ENCODE data around the gene ELFN2.

The ELFN2 gene

DNA sequence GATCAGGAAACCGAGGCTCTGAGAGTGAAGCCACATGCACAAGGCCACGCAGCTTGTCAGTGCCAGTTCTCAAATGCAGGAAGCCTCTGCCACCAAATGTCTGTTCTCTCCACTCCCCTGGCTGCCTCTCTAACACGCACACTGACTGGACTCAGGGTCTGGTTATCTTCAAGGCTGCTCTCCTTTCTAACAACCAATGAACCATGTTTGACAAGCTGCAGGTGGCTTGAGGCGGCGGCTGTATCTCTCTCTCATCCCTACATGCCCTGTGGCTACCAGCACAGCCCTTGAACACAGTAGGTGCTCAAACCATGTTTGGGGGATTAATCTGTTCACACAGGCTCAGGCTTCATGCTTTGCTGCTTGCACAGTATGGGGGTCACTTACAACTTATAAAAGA is 35.2 kb upstream of the ELFN2 start:
- no peak for DNase-seq (ENCODE audit: extremely low read depth, low read depth)
- H3K4me3 ChIP-seq (replicated peaks; ENCODE audit: low read depth, low read length): no peak overlapping the region
- TF ChIP-seq, protein P1, sequence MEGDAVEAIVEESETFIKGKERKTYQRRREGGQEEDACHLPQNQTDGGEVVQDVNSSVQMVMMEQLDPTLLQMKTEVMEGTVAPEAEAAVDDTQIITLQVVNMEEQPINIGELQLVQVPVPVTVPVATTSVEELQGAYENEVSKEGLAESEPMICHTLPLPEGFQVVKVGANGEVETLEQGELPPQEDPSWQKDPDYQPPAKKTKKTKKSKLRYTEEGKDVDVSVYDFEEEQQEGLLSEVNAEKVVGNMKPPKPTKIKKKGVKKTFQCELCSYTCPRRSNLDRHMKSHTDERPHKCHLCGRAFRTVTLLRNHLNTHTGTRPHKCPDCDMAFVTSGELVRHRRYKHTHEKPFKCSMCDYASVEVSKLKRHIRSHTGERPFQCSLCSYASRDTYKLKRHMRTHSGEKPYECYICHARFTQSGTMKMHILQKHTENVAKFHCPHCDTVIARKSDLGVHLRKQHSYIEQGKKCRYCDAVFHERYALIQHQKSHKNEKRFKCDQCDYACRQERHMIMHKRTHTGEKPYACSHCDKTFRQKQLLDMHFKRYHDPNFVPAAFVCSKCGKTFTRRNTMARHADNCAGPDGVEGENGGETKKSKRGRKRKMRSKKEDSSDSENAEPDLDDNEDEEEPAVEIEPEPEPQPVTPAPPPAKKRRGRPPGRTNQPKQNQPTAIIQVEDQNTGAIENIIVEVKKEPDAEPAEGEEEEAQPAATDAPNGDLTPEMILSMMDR (IDR thresholded peaks at IDR 0.05; ENCODE audit: low read depth, low read length, missing control alignments): no peak

DNA sequence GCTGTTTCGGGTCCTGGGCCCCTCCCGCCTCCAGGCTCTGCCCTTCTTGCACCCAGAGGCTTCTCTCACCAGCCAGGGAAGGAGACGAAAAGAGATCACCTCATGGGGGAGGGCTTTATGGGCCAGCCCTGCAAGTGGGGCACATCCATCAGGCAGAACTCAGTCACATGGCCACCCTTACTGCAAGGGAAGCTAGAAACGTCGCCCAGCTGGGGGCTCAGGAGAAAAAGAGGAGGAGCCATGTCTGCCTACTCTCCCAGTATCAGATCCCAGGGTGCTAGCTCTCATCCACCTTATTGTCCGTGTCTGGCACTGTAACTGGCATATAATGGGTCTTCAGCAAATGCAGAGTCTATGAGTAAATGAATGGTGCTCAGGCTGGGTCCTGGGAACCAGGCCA is 34.7 kb upstream of the ELFN2 start:
- TF ChIP-seq, protein P1 (IDR thresholded peaks at IDR 0.05; ENCODE audit: low read depth, low read length, missing control alignments): no peak
- H3K4me3 ChIP-seq (replicated peaks; ENCODE audit: low read depth, low read length): no peak overlapping the region
- no peak for DNase-seq (ENCODE audit: extremely low read depth, low read depth)

GRCh38 chr22:37460684-37461083 is 33.4 kb upstream of the ELFN2 start:
- H3K4me3 ChIP-seq (replicated peaks; ENCODE audit: low read depth, low read length): no peak overlapping the region
- TF ChIP-seq, protein P1 (IDR thresholded peaks at IDR 0.05; ENCODE audit: low read depth, low read length, missing control alignments): no peak
- no peak for DNase-seq (ENCODE audit: extremely low read depth, low read depth)

DNA sequence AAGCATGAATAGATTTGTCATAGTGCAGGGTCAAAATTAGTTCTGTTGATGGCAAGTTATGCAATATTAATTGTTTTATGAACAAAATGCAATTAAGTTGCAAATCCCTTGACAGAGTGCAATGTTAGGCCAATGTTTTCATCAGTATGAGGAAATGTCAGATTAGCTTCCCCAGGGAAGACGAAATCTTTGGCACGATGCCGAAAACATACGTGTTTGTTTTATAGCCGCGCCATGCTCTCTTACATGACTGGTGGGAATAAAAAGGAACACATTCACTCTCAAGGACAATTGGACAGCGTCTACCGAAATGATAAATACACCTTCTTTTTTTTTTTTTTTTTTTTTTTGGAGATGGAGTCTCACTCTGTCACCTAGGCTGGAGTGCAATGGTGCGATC is 31.9 kb upstream of the ELFN2 start:
- TF ChIP-seq, protein P1 (IDR thresholded peaks at IDR 0.05; ENCODE audit: low read depth, low read length, missing control alignments): no peak
- DNase-seq (ENCODE audit: extremely low read depth, low read depth): no peak

DNA sequence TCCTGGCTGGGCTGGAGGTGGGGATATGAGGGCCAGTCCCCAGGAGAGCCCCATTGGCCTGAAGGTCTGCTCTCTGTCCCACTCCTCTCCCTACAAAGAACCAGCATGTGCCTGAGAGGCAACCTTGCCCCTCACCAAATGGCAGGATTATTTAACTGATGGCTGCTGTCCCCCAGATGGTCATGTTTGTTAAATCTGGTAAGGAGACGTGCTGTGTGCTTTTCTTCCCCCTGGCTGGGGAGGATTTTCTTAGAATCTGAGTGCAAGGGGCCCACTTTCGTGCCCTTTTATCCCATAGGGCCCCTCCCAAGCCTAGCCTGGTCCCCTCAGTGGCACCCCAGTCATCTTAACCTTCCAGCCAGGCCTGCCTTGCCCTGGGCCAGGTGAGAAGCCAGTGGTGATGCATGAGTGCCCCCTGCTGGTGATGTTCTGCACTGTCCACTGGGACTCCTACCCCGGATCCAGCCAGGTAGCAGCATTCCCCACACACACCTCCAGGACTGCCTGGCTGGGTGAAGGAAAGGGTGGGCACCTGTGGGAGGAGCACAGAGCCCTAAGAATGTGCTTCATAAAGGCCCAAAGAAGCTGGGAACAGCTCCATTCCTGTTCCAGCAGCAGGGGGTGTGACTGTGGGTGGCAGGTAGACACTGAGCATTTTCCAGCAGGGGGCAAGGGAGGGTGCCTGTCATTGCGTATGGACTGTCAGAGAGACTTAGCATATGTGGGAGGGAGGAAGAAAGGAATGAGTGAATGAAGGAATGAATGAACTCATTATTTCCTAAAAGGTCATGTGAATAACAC is 30.0 kb upstream of the ELFN2 start:
- H3K4me3 ChIP-seq (replicated peaks; ENCODE audit: low read depth, low read length): no peak overlapping the region
- DNase-seq (ENCODE audit: extremely low read depth, low read depth): no peak
- TF ChIP-seq, protein P1 (IDR thresholded peaks at IDR 0.05; ENCODE audit: low read depth, low read length, missing control alignments): peak; percentile 98

More for the DNA sequence above, 31.9 kb upstream of the ELFN2 start:
- H3K4me3 ChIP-seq (replicated peaks; ENCODE audit: low read depth, low read length): no peak overlapping the region

GRCh38 chr22:37456346-37456745 is 29.1 kb upstream of the ELFN2 start:
- no peak for DNase-seq (ENCODE audit: extremely low read depth, low read depth)

More at GRCh38 chr22:37456346-37456745, 29.1 kb upstream of the ELFN2 start:
- H3K4me3 ChIP-seq (replicated peaks; ENCODE audit: low read depth, low read length): no peak overlapping the region
- TF ChIP-seq, protein P1 (IDR thresholded peaks at IDR 0.05; ENCODE audit: low read depth, low read length, missing control alignments): no peak
